Liver (tissue), 9 donors: Measurements from ENCODE around the gene TIGD7. TPM values are rescaled to one million over a fixed set of nuclear protein-coding genes. Genes with fewer than 3 reads are reported as not detected.
A peak's percentile ranks its signal among the peaks of the same experiment; 100 is the strongest.

Source experiments
- DNase-seq: peaks from one replicate; pipeline ENCODE4 v3.0.0-alpha.2; 2017; ENCODE audit warnings: low spot score
- H3K27ac ChIP-seq, 2 donors: one replicate each; pipeline ENCODE4 v1.7.0; 2013; ENCODE audit warnings: inconsistent platforms in 2 of 2, low read length in 2 of 2, control low read depth in 1 of 2, low read depth in 1 of 2, mild to moderate bottlenecking in 1 of 2
- H3K27me3 ChIP-seq, 4 donors: one replicate each; pipeline versions ENCODE4 v1.6.1 to v1.7.0; 2013; ENCODE audit warnings: low read length in 3 of 4, inconsistent platforms in 1 of 4, mild to moderate bottlenecking in 1 of 4, moderate library complexity in 1 of 4; ENCODE audit not compliant: control insufficient read depth in 4 of 4, insufficient read depth in 4 of 4
- H3K36me3 ChIP-seq, 4 donors: one replicate each; pipeline versions ENCODE4 v1.6.1 to v1.7.0; 2013; ENCODE audit warnings: low read length in 3 of 4, mild to moderate bottlenecking in 3 of 4, low read depth in 1 of 4, moderate library complexity in 1 of 4; ENCODE audit not compliant: control insufficient read depth in 4 of 4, insufficient read depth in 3 of 4
- H3K4me1 ChIP-seq, 4 donors: one replicate each; pipeline versions ENCODE4 v1.6.1 to v1.7.0; 2013; ENCODE audit warnings: low read length in 3 of 4, mild to moderate bottlenecking in 3 of 4, moderate library complexity in 1 of 4; ENCODE audit not compliant: control insufficient read depth in 4 of 4, insufficient read depth in 4 of 4
- H3K4me3 ChIP-seq, 3 donors: one replicate each; pipeline versions ENCODE4 v1.6.1 to v1.7.0; 2013; ENCODE audit warnings: low read length in 3 of 3, control low read depth in 1 of 3, low read depth in 1 of 3, mild to moderate bottlenecking in 1 of 3
- H3K9ac ChIP-seq, 2 donors: one replicate each; pipeline ENCODE4 v1.7.0; 2013; ENCODE audit warnings: low read length in 2 of 2, mild to moderate bottlenecking in 2 of 2, moderate library complexity in 2 of 2, control low read depth in 1 of 2, low read depth in 1 of 2
- H3K9me3 ChIP-seq, 4 donors: one replicate each; pipeline versions ENCODE4 v1.6.1 to v1.7.0; 2013; ENCODE audit warnings: low read length in 3 of 4; ENCODE audit not compliant: control insufficient read depth in 4 of 4
- ATF3 ChIP-seq: IDR thresholded peaks from 2 replicates; pipeline ENCODE4 v1.6.1; 2016; ENCODE audit warnings: antibody characterized with exemption
- CTCF ChIP-seq: fragments of 150-350 bp; IDR thresholded peaks from 2 replicates; pipeline ENCODE4 v1.5.1; 2017; ENCODE audit warnings: improper control_type of control experiment, low read depth, low read length; ENCODE audit not compliant: missing input control
- EGR1 ChIP-seq, 2 donors: IDR thresholded peaks; 2 replicates each; pipeline ENCODE4 v1.6.1; 2016 to 2018; ENCODE audit warnings: antibody characterized with exemption in 2 of 2, low read depth in 2 of 2
- HNF4A ChIP-seq, 2 donors: conservative IDR thresholded peaks; 2 replicates each; pipeline ENCODE4 v1.6.1; 2016; ENCODE audit warnings: antibody characterized with exemption in 2 of 2, mild to moderate bottlenecking in 2 of 2
- HNF4G ChIP-seq: IDR thresholded peaks from 2 replicates; pipeline ENCODE4 v1.6.1; 2016; ENCODE audit warnings: antibody characterized with exemption
- JUND ChIP-seq, 2 donors: IDR thresholded peaks; 2 replicates each; pipeline ENCODE4 v1.6.1; 2016; ENCODE audit warnings: antibody characterized with exemption in 2 of 2
- MAX ChIP-seq: IDR thresholded peaks from 2 replicates; pipeline ENCODE4 v1.6.1; 2016; ENCODE audit warnings: antibody characterized with exemption
- NR2F2 ChIP-seq: IDR thresholded peaks from 2 replicates; pipeline ENCODE4 v1.6.1; 2016; ENCODE audit warnings: antibody characterized with exemption
- RAD21 ChIP-seq, 2 donors: IDR thresholded peaks; 2 replicates each; pipeline ENCODE4 v1.6.1; 2016; ENCODE audit warnings: antibody characterized with exemption in 2 of 2, mild to moderate bottlenecking in 2 of 2
- REST ChIP-seq: IDR thresholded peaks from 2 replicates; pipeline ENCODE4 v1.6.1; 2016; ENCODE audit warnings: antibody characterized with exemption, mild to moderate bottlenecking
- SP1 ChIP-seq: IDR thresholded peaks from 2 replicates; pipeline ENCODE4 v1.6.1; 2018; ENCODE audit warnings: antibody characterized with exemption, mild to moderate bottlenecking
- TAF1 ChIP-seq: conservative IDR thresholded peaks from 2 replicates; pipeline ENCODE4 v1.6.1; 2016; ENCODE audit warnings: antibody characterized with exemption, mild to moderate bottlenecking
- YY1 ChIP-seq: IDR thresholded peaks from 2 replicates; pipeline ENCODE4 v1.6.1; 2016; ENCODE audit warnings: antibody characterized with exemption, mild to moderate bottlenecking
- ZBTB33 ChIP-seq: IDR thresholded peaks from 2 replicates; pipeline ENCODE4 v1.6.1; 2016; ENCODE audit warnings: antibody characterized with exemption
- WGBS: extraction: QIAGEN DNeasy Blood & Tissue Kit; methylation state at CpG from one replicate; pipeline ENCODE4 v1.1.7; 2013; 5-methylcytosine and 5-hydroxymethylcytosine counted together
- polyA plus RNA-seq, 2 donors: library from polyadenylated mRNA; stranded (reverse) in 1 of 2; unstranded in 1 of 2; fragments of 200-250 nt in 1 of 2; fragments of >200 nt in 1 of 2; fragmentation: Nextera tagmentation in 1 of 2; extraction: Ambion mirVana in 1 of 2; gene quantifications; one replicate each; pipeline versions ENCODE4 v1.2.1 to v1.2.3, GENCODE V29; 2013 to 2015
- total RNA-seq, 2 donors: library from RNA; depleted of rRNA; stranded (reverse); fragments of >200 nt; gene quantifications; one replicate each; pipeline ENCODE4 v1.2.3, GENCODE V29; 2014
- donor health status: healthy.
- donor health status: healthy.
- donor health status: healthy.
- donor health status: healthy.
- donor health status: healthy.

TIGD7 gene
- total and polyA plus RNA-seq, 4 donors, result 0.58 to 2.6 (median 1.3) TPM

- Histone ChIP-seq H3K4me3 (peak overlapping the region in 1 of 3 donors; percentile 22), H3K36me3 (peaks cover 9 to 43% (median 37%) of the 10 kb centered on the region in 4 donors), H3K9me3 (peaks cover 49 to 63% (median 51%) of the 10 kb centered on the region in 4 donors), H3K27me3 (no peaks in the 10 kb centered on the region), H3K9ac (no peak overlapping the region), H3K4me1 (no peaks in the 10 kb centered on the region), H3K27ac (no peak overlapping the region)
- 39% methylated on average over 45 of the region's 45 CpGs for WGBS
- no peak for TF ChIP-seq TAF1
- no peak for TF ChIP-seq RAD21 (IDR thresholded peaks at IDR 0.05)
- TF ChIP-seq HNF4A (conservative IDR thresholded peaks at IDR 0.05), result no peak
- no peak for TF ChIP-seq NR2F2
- TF ChIP-seq ATF3, result no peak
- no peak for TF ChIP-seq SP1
- no peak for DNase-seq
Observed at GRCh38 chr16:3295209-3295608, 10.0 kb downstream of the TIGD7 start.

GRCh38 chr16:3292604-3293003, 12.6 kb downstream of the TIGD7 start:
- H3K27ac ChIP-seq, result no peak overlapping the region
- peaks cover 54 to 71% (median 65%) of the 10 kb centered on the region in 4 donors for H3K9me3 ChIP-seq
- peaks cover 16 to 55% (median 52%) of the 10 kb centered on the region in 4 donors for H3K36me3 ChIP-seq
- H3K9ac ChIP-seq, result no peak overlapping the region
- over 99% methylated on average over 3 of the region's 3 CpGs for WGBS
- no peak for TF ChIP-seq TAF1
- no peak for TF ChIP-seq EGR1 (IDR thresholded peaks at IDR 0.05; ENCODE audit: low read depth in 2 of 2)
- no peak for TF ChIP-seq YY1
- TF ChIP-seq MAX, result no peak
- TF ChIP-seq CTCF, result no peak
- TF ChIP-seq SP1, result no peak
- TF ChIP-seq JUND (IDR thresholded peaks at IDR 0.05), result no peak
- no peak for TF ChIP-seq ZBTB33
- no peak for TF ChIP-seq NR2F2
- TF ChIP-seq REST, result no peak
- TF ChIP-seq HNF4G, result no peak
- no peaks in the 10 kb centered on the region for H3K27me3 ChIP-seq
- H3K4me1 ChIP-seq, result no peaks in the 10 kb centered on the region
- peak overlapping the region in 2 of 3 donors; percentile 57 to 65 for H3K4me3 ChIP-seq
- no peak for DNase-seq
